NCI-H2081 treated with DMSO at 0.1 percent for 48 hours (cell line): ENCODE results near the gene SCN7A.
"Not testable (repeated sequence)": the region's sequence is repeated elsewhere in the genome, so short reads cannot be mapped to it uniquely, and the experiment has no call there.

Experiments
- DNase-seq: peaks from one replicate; lab custom pipeline; 2025; lab: John Stamatoyannopoulos, UW

The SCN7A gene

DNA sequence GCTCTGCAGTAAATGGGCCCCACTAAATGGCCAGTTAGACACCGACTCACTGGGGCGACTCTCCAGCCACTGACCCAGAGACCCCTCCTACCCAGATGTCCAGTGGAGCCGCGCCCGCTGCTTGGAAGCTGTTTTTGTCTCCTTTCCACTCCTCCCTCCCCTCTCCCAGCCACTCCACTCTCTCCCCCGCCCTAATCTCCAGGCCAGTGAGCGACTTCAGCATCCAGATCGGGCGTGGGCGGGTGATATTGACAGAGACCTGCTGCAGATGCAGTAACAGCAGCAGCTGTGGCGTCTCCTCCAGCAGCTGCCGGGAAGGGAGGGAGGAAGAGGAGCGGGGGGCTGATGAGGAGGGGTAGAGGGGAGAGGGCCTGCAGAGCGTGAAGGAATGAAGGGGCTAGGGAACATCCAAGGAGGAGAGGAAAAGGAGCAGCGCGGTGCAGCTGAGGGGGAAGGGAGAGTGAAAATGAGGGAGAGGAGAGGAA is at the start of gene SCN7A:
Gene SCN7A (minus strand): TSS at position 110 of the 485 bp plus-strand sequence. CDS start 16,553 bp downstream, outside the sequence.
- DNase-seq, result no peak

DNA sequence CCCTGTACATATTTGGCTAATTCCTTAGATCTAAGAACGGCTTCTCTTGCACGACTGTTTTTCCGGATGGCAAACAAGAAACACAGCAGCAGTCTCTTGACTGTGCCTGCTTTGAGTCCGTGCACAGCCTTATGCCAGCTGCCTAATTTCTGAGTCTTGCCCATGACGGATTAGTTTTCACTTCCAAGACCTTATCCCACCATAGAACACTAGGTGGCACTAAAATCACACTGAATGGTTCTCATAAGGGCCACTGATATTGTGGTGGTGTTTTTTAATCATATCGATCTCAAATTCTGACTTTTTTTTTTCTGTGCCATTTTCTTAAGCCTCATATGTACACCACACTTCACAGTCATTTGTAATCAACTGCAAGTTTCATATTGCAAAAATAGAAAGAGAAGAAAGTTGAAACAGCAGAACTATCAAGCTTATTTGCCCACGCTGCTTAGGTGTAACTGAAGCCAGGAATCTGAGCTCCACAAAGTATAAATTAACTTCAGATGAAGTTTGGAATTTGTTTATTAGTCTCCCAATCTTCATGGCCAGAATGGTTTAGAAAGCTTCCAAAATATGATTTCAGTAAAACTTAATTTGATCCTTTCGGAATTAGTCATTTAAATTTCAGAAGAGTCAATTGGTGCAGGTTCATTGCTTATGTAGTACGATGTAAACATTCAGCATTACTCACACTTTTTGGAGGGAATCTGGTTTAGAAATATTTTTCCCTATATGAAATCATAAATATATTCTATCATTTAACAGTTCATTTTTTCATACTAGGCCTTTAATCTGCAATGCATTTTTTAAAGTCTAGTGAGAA is 45.5 kb upstream of the SCN7A start:
- peak; percentile 25 for DNase-seq

DNA sequence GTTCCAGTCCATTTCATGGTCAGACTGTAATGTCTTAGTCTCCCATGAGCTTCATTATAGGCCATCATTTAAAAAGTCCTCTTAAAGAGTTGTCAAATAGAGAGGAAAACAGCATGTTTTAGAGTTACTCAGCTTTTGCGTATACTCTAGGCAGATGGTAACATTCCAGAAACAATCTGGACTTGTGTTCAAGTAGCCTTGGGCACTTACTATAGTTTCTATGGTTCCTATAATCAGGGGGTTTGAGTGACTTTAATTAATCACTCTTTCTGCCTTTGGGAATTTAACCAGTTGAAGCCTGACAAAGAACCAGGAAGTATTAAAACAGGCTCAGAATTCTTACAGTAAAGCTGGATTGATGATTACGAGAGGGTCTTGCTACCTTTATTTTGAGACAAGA is 42.1 kb upstream of the SCN7A start:
- no peak for DNase-seq

DNA sequence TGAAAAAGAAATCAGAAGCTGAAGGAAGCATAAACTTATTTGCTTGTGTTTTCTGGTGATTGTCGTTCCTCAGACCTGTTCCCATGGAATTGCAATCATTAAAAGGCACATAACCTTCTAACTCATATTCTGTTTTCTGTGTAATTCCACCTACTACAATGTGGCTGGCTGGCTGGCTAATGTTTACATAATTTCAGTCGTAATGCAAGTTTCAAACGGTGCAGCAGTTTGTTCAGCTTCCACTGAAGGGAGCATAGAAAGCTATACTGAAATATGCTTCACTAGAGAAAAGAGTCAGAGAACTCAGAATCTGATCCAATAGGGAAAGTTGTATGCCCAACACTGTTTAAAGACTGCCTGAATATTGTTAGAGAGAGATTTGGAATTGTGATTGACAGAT is 27.1 kb upstream of the SCN7A start:
- no peak for DNase-seq

DNA sequence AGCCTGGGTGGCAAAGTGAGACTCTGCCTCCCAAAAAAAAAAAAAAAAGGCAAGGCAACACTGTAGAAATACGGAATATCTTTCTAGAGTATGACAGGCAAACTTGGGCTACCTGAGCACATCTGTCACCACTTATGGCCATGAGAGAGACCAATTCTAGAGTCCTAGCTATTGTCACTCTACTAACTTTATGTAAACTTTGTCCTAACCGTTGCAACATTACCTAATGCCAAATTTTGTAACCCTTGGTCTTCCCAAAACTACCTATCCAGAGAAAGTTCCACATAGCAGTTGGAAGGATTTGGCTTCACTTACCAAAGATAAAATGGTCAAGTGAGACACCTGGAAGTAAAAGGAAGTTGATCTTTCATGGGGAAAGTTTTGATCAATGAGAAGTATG is 26.6 kb upstream of the SCN7A start:
- DNase-seq, result no peak

DNA sequence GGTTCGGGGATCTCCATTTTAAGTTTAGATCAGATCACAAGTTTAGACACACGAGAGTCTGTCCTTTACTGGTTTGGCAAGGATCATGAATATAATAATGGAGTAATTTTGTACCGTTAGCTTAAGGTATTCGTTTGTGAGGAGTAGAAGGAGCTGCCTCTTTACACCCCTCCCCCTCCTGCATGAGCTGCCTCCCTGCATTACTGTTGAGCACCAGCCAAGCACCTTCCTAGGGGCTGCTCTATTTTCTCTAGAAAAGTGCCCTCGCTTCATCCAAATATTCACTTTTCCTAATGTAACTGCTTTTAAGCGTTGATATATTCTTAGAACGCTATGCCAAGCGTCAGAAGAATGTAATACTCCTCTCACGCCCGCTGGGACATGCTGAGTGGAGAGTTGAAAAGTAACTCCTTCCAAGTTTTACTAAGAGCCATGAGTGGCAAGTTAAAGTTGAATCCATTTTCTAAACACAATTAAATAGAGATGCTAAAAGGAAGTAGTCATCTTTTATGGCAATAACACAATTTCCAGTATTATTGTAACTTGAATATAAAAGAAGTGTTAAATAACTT is 25.4 kb upstream of the SCN7A start:
- no peak for DNase-seq

DNA sequence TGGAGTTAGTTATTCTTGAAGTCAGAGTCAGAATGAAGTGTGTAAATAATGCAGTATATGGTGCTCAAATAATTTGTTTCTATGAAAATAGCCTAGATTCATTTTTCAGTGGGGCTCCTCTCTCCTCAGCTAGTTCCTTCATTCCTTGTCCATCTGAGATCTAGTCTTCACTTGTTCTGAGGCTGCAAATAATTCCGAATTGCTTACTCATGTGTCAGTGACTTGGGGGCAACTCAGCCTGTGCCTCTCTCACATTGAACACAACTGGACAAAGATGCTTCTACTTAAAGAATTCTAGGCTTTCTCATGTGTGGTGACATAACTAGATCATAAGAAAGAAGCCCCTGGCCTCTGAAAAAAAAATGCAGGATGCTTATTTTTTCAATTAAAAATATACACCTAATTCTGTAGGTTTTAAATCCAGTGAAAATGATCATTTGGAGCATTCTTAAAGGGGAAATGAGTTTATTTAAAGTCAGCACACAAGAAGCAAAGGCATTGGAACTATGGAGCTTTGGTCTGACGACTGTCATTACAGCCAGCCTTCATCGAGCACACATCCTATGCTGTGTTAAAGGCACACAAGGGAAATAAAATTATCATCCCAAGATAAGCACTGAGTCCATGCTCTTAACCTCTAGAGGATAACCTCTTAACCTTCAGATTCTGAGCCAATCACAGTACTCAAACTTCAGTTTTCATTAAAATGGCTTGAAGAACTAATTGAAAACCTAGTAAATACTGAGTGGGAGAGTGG is 24.8 kb upstream of the SCN7A start:
- no peak for DNase-seq

DNA sequence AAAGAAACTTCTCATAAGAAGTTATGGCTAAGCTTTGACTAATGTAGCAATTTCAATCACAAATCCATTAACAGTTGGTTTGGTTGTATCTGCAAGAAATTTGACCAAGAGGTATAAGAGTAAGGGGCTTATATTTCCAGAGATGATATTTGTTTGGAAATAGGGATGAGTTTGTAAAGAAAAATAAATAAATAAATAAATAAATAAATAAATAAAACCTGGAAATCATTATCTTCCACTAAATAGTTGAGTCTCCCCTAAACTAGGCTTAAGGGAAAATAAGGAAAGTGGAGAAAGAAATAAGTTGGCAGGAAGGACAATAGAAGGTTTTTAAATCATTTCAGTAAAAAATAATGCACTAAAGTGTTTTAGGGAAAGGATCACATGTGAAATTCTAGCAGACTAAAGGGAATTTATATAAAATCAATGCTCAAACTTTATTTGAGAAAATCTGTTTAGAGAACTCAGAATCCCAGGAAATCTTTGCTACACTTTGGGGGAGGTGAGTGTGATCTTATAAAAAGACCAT is 23.5 kb upstream of the SCN7A start:
- DNase-seq, result no peak

DNA sequence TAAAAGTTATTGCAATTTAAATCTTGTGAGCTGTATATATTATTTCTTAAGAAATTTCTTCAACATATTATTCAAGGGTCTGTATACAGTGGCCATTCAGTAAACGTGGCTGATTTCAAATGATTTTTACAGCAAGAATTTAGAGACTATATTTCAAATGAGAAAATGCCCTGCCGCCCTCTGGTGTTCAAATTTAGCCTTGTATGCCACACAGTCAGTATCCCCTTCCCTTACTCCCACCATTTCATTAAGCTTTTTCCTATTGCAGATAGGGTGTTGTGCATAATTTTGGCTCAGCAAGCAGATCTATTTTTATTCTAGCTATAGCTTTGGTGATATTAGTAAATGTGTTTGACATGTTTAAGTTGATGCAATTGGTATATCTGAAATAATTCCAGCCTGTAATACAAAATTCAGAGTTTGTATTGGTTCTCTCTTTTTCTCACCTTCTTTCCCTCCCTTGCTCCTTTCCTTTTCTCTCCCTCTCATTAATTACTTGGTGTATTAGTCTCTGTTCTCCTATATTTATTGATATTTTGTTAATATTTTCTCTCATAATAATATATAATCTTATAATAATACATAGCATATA is 22.8 kb upstream of the SCN7A start:
- no peak for DNase-seq

DNA sequence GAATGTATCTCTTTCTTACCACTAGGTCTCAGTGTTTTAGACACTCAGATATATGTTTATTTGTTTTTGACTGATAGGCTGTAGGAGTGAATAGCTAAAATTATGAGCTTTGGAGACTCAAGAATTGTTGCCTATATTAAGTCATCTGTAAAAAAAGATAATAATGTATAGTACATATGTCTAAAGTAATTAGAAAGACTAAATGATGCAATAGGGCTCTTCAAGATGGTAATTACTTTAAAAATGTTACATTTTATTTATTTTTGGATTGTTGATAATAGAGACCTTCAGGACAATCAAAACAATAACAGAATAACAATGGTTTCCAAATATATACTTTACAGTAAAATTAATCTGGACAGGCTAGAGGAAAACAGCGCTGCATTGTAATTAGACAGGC is 19.9 kb upstream of the SCN7A start:
- DNase-seq, result no peak

DNA sequence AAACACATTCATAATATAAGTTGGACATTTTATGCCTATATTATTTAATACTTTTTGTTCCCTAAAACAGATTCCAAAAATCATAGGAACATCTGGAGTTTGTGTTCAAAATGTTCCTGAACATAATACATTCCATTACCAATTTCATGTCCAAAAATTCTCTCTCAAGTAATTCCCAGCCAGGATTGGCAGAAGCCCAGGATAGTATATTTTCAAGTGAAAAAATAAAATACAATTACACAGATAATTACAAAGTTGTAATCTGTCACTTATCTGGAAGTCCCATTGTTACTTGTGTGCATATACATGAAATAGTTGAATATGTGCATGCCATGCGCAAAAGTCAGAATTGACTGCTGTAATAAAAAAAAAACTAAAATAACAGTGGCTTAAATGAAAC is 5.2 kb upstream of the SCN7A start:
- DNase-seq, result no peak

DNA sequence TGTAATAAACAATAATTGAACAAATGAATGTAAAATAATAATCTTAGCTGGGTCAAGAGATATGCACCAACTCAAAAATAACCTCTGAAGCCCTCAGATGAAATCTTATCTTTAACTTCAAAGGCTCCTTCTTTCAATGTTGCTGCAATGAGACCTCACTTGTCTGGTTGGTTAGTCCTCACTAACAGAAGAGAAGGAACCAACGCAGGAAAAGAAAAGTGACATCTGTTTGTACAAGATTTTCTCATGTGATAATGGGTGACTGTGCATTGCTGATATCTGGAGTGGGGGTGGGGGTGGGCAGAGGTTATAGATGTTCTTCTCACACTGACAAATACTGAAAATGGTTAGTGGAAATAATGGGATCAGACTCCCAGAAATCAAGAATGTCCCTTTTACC is 2.6 kb downstream of the SCN7A start:
- DNase-seq, result no peak

DNA sequence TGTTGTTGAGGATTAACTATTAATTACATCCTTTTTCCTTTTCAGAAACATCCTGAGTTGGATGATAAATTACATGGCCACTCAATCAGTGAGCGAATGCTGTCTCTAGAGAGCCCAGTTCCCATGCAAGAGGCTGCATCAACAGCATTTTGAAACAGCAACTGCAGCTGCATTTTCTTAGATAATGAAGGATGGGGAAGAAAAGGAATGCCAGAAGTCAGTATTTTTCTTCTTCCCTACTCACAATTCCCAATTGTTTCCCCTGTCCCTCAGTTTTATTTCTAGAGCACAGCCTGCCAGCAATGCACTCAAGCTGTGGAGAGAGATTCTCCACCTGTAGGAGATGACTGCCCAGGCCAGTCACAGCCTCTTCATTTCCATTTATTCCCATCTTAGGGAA is 6.9 kb downstream of the SCN7A start:
- no peak for DNase-seq

DNA sequence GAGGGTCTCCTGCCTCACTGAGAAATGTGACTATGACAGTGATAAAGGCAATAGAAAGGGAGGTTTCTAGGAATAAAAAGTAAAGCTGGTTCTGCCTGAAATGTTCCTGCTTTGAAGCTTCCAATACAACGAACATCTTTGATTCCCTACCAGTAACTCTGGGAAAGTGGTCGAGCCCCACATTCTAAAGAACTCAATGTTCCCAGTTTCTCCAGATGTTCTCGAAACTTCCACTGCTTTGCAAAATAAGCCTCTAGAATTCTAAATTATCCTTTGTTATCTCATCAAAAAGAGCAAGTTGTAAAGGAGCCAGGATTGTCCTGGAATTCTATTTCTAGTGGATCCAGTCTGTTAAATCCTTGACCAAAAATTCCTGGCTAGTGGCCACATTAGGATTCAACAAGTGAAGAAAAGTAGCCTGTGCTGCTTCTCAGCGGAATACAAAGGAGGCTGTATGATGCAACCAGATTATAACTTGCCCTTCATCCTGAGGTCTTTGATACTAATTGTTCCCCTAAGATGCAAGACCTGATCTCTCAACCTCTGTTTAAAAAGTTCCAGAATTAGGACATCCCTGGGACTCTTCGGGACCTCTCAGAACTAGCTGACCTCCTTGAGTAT is 8.4 kb downstream of the SCN7A start:
- DNase-seq, result no peak

DNA sequence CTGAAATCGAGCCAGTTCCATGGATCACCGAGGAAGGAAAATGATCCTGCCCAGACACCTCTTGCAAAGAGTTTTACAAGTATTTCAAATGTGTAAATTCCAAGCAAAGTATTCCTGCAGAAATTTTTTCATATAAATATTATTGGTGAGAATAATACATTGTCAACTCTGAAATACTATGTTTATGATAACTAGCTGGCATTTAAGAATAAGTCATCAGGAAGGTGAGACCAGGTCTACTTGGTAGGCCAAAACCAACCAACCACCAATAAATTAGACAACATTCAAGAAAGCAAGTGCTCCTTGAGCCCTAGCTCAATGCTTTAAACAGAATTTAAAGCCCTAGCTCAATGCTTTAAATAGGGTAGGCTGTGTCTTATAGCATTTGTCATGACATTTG is 21.7 kb downstream of the SCN7A start:
- no peak for DNase-seq

DNA sequence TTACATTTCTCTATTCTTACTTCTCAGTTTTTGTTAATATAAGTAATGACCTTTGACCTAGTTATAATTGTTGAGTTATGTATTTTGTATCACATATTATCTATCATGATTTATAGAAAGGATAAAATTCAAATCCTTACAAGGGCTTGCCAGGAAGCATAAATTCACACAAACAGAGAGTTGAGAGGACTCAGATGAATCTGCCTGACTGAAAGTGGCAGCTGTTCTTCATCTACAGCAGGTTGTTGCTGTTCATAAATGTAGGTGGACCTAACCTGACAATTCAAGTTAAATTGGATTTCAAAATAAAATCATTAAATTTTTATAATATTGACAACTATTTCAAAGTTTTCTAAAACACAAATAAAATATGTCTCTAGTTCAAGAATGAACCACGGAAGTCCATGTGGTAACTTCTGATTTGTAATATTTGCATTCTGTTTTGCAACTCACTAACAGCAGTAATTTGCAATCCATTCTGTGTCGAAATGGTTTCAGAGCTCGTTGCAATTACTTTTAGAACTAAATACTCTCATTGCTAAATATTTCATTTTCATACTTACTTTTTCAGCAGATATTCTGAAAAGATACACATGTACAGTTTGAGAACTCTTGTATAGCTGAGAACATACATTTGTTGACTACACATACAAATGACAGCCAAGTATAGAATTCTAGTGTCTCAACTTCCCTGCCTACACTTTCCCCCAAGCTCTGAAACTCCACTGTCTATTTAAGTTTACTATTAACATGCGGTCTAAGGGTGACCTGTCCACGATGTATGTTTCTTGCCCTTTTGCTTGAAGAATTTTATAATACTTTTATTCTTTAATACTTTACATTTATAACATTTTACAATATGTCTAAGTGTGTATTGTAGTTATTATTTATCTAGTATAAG is 25.7 kb downstream of the SCN7A start:
- DNase-seq, result no peak

DNA sequence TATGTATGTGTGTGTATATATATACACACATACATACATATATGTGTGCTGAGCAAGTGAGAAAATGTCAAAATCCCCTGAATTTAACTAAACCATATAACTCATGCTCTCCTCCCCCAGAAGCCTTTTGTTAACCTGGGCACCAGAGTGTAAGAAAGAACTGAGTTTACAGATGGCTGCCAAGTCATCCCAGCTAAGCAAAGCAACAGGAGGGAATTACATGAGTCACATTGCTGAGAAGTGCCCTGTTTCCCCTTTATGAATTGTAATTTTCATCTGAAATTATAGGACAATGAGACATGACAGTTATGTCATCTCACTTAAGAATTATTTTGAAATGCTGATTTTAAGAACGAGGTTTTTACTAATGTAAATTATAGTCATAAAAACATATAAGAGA is 29.9 kb downstream of the SCN7A start:
- DNase-seq, result no peak

DNA sequence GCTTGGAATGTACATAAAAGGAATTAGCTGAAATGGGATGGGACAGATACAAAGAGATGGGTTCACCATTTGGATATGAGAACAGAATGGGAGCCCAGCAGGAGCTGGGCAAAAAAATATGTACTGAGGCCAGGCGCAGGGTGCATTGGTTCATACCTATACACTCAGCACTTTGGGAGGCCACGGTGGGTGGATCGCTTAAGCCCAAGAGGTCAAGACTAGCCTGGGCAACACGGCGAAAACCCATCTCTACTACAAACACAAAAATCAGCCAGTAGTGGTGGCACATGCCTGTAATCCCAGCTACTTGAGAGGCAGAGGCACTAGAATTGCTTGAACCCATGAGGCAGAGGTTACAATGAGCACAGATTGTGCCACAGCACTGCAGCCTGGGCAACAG is 30.4 kb downstream of the SCN7A start:
- no peak for DNase-seq

DNA sequence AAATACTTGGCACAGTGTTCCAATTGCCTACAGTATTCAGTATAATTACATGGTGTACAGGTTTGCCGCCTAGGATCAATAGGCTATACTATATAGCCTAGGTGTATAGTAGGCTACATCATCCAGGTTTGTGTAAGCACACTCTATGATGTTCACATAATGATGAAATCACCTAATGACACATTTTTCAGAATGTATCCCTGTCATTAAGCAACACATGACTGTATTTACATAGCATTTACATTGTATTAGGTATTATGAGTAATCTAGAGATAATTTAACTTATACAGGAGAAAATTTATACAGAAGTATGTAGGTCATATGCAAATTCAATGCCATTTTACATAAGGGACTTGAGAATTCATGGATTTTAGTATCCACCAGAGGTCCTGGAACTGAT is 35.4 kb downstream of the SCN7A start:
- DNase-seq, result no peak

DNA sequence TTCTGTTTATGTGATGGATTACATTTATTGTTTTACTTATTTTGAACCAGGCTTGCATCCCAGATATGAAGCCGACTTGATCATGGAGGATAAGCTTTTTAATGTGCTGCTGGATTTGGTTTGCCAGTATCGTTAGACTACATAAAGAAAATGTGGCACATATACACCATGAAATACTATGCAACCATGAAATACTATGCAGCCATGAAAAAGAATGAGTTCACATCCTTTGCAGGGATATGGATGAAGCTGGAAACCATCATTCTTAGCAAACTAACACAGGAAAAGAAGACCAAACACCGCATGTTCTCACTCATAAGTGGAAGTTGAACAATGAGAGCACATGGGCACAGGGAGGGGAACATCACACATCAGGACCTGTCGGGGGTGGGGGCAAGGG is 38.2 kb downstream of the SCN7A start:
- DNase-seq, result not testable (repeated sequence)
